ENCODE measurements around the gene RPL12.

DNA sequence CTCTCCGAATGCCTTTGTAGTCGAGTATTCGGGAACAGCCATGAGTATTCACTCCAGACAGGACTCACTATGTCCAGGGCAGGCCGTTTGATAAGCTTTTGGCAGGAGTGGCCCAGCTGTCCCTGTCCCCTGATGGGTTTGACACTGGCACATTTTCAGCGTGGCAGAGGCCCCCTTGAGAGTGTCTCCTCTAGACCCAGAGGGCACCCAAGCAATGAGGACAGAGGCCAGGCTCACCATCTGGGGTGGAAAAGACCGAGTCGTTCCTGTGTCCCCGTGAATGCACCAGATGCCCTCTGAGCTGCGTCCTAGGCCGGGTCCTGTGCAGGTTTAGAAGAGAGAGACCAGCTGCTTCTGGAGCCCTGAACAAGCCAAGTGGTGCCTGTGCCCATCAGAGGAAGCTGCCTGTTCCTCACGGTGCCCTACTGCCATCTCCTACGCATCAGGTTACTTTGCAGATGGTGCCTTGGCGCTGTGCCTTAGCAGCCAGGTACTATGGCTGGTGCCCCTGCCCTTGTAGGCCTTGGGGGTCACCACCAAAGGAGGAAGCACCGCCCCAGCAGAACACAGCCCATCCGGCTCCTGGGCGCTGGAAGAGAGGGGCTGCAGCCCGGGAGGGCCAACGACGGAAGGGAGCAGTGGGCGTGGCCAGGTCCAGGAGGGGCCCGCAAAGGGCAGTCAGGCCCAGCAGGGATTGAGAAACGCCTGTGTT lies 42.5 kb upstream of the RPL12 start:
- TF ChIP-seq, protein P1, sequence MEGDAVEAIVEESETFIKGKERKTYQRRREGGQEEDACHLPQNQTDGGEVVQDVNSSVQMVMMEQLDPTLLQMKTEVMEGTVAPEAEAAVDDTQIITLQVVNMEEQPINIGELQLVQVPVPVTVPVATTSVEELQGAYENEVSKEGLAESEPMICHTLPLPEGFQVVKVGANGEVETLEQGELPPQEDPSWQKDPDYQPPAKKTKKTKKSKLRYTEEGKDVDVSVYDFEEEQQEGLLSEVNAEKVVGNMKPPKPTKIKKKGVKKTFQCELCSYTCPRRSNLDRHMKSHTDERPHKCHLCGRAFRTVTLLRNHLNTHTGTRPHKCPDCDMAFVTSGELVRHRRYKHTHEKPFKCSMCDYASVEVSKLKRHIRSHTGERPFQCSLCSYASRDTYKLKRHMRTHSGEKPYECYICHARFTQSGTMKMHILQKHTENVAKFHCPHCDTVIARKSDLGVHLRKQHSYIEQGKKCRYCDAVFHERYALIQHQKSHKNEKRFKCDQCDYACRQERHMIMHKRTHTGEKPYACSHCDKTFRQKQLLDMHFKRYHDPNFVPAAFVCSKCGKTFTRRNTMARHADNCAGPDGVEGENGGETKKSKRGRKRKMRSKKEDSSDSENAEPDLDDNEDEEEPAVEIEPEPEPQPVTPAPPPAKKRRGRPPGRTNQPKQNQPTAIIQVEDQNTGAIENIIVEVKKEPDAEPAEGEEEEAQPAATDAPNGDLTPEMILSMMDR (IDR thresholded peaks at IDR 0.05), result no peak
- TF ChIP-seq POLR2A (IDR thresholded peaks at IDR 0.05), result no peak

Measured in lower leg skin (tissue), 3 donors.